Measurements from ENCODE around the gene FTMT. TPM values are rescaled to one million over a fixed set of nuclear protein-coding genes. Genes with fewer than 3 reads are reported as not detected.

Gene FTMT
- total RNA-seq, 2 donors from 2014 or later = not detected

DNA sequence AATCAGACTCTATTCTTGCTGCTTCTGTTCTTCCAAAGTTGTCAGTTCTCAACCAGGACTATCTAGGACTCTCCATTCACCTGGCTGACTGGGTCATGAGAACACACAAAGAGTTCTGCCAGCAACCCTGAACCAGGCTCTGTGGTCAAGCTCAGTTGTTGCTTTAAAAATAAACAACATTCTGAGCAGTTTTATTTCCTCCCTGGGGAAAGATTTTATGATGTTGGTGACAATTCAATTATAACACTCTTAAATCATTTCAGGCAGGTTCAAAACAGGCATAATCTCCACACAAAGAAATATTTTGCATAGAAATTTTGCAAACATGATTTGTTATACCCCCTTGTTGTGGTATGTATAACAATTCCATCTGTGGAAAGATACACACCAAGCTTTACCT lies 36.0 kb downstream of the FTMT start:
- ATAC-seq (no peak), DNase-seq (ENCODE audit: low spot score in 2 of 2) (no peak)
- Mint-ChIP-seq H3K9me3 (peaks cover 0 to 4% of the 10 kb centered on the region in 2 donors), H3K27ac (no peak overlapping the region), H3K36me3 (no peaks in the 10 kb centered on the region)

DNA sequence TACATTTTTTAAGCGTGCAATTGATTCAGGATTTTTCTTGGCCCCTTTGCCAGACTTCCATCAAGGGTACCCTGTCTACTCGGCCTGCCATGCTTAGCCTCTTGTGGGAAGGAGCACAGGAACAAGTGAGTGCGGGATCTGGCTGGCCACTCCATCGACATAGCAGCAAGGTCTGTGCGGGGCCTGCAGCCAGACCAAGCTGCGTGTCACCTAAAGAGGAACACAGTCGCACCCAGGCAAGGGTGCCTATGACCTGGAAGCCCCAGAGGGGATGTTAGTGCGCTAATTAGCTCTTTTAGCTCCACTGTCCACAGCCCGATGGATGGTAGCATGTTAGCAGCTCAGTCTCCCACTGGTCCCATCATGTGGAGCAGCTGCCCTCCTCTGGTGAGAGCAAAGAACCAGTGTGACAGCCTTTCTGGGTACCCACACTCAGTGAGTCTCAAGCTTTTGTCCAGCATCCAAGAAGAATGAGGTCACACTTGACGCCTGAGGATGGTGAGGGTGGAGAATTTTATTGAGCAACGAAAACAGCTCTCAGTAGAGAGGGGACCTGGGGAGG lies 38.7 kb downstream of the FTMT start:
- DNase-seq (ENCODE audit: low spot score in 2 of 2) (no peak), ATAC-seq (no peak)
- peaks cover 0 to 13% of the 10 kb centered on the region in 2 donors for H3K9me3 Mint-ChIP-seq
- no peak overlapping the region for H3K27ac Mint-ChIP-seq
- no peaks in the 10 kb centered on the region for H3K36me3 Mint-ChIP-seq

DNA sequence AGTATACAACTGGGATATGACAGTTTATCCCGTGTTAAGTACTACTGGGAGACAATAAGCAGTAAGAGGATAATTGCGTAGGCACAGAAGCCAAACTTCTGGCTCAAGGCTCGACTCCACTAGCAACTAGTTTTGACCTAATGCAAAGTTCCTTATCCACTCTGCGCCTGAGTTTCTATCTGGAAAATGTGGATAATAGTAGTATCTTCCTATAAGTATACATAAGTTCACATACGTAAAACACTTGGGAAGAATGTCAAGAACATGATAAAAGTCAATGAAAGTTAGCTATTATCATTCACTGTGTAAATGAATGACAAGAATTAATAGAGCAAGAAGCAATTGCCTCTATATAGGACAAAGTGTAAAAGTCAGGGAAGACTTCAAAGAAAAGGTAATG lies 45.7 kb downstream of the FTMT start:
- ATAC-seq = no peak
- no peak for DNase-seq (ENCODE audit: low spot score in 2 of 2)
- Mint-ChIP-seq H3K27ac (no peak overlapping the region), H3K9me3 (peaks cover 0 to 9% of the 10 kb centered on the region in 2 donors), H3K36me3 (no peaks in the 10 kb centered on the region)

DNA sequence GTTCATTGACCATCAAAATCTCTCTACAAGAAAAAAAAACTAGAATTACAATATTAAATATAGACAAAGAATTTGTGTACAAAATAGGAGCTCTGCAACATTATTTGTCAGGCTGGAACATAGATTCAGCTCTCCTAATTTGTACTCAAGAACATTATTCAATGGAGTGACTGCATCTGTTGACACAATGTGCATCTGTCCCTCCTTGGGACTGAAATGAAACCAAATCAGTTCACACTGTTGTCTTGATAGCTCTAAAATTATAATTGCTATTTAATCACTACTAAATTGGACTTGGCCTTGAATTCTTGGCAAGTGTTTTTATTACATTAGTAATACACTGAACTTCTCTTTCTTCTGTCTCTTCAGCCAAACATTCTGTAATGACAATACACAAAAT lies 47.7 kb downstream of the FTMT start:
- ATAC-seq (no peak), DNase-seq (ENCODE audit: low spot score in 2 of 2) (no peak)
- Mint-ChIP-seq H3K36me3 (no peaks in the 10 kb centered on the region), H3K27ac (no peak overlapping the region), H3K9me3 (no peaks in the 10 kb centered on the region)

Other genes with a start within 250 kb of the FTMT start
- 1 to 10 TPM; 9.1 to 9.6 TPM for gene SRFBP1, start 110.1 kb downstream of the FTMT start, total RNA-seq
- gene LOX, start 226.4 kb downstream of the FTMT start, total RNA-seq = under 1 TPM in 1 of 2 donors, not detected in 1; 0.62 TPM